GM18909 (cell line): Measurements from ENCODE around the gene LARGE1.

ENCODE experiments used
- ATAC-seq: cut with Tn5 transposase; IDR thresholded peaks from one replicate; pipeline ENCODE4 v1.9.1; 2021; ENCODE audit warnings: mild to moderate bottlenecking; ENCODE audit not compliant: unreplicated experiment, poor library complexity

LARGE1 gene

DNA sequence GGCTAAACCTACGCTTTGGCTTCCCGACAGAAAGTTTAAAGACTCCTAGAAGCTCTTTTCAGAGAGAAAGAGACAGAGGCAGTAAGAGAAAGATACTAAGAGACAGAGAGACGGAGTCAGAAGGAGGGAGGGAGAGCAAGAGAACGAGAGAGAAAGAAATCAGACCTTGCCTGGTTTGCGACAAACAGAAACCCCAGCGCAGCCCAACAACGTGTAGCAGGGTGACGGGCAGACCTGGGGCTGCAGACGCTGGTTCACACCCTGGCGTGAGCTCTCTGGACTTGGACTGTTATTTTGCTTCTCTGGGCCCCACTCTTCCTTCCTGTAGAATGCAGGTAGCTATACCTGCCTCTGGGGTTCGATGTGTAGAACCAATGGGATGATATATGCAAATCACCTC is 617.7 kb downstream of the LARGE1 start:
- no peak for ATAC-seq

- ATAC-seq: peak; percentile 38
These were observed 618.2 kb downstream of the LARGE1 start for GRCh38 chr22:33302049-33302545.

- ATAC-seq: no peak
These were observed 620.1 kb downstream of the LARGE1 start for GRCh38 chr22:33300165-33300564.

- ATAC-seq: peak; percentile 91
These were observed 620.9 kb downstream of the LARGE1 start for GRCh38 chr22:33299245-33299956.

DNA sequence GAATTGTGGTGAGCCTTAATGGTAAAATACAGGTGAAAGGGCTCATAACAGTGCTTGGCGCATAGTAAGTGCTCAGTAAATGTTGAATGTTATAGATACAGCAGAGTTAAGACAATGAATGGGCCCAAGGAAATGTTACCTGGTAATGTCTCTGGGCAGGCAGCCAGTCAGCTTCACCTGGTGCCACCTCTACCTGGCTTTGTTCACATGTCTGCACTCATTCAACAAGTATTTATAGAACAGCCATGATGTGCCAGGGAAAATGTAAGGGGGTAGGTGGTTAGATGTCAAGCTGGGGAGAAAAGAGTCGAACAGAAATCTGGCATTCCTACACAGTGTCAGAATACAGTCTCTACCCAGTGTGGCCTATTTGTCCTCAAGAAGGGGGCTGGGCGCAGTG is 623.3 kb downstream of the LARGE1 start:
- no peak for ATAC-seq

DNA sequence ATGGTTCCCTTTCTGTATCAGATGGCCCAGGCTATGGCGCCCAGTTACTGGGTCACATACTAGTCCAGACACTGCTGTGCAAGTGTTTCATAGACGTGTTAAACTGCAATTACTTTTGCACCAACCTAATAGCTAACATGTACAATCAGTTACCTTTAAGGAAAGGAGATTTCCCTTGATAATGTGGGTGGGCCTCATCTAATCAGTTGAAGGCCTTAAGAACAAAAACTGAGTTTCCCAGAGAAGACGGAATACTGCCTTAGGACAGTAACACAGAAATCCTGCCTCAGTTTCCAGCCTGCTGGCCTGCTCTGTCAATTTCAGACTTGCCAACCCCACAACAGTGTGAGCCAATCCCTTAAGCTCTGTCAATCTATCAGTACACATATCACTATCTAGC is 632.2 kb downstream of the LARGE1 start:
- ATAC-seq: no peak

GRCh38 chr22:33275073-33275443 is 645.2 kb downstream of the LARGE1 start:
- no peak for ATAC-seq

DNA sequence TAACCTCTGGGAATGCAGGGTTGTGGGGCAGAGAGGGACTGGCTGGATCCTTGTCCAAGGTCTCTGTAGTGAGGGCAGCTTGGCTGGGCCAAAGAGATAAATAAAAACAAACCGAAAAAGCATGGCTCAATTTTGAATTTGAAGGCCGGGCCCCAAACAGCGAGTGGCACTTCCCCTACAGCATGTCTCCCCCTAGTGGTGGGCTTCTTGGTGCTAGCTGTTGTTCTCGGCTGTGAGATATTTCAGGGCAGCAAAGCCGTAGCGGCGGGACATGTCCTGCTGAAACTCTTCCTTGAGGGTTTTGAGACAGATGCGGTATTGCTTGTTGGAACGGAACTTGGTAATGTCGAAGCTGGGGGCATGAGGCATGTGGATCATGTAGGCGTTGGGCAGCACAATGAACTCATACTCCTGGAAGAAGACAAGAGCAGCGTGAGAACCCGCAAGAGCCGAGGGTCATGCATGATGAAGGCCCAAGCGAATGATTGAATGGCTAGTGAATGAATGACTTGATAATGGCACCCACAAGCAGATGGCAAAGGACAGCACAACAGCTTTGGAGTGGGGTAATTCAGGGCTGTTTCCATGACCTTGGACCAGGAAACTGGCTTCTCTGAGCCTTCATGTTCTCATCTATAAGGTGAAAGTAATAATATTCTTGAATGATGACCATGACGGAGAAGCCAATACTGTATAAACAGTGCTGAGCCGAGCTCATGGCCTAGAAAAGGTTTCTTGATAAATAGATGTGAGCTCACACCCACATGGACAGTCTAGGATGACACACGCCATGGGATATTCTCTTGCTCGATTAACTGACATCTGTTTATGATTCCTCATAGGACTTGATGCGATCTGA is 645.8 kb downstream of the LARGE1 start:
- ATAC-seq: no peak

DNA sequence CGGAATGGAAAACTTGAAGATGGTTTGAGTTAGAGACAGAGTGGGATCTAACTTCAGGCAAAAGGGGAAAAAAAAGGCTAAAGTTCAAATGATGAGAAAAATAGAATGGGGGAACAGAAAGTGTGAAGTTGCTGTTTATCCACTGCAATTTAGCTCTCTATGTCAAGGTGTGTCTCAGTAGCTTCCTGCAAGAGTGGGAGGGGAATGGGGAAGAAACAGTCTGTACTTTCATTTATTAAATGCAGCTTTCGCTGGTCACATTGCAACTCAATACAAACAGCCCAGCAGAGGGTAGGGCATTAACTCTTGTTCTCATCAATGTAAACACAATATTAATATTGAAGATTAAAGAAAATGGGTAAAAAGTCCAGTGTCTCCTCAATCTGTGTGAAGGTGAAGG is 647.4 kb downstream of the LARGE1 start:
- no peak for ATAC-seq

GRCh38 chr22:33272180-33272579 is 648.1 kb downstream of the LARGE1 start:
- peak; percentile 40 for ATAC-seq

DNA sequence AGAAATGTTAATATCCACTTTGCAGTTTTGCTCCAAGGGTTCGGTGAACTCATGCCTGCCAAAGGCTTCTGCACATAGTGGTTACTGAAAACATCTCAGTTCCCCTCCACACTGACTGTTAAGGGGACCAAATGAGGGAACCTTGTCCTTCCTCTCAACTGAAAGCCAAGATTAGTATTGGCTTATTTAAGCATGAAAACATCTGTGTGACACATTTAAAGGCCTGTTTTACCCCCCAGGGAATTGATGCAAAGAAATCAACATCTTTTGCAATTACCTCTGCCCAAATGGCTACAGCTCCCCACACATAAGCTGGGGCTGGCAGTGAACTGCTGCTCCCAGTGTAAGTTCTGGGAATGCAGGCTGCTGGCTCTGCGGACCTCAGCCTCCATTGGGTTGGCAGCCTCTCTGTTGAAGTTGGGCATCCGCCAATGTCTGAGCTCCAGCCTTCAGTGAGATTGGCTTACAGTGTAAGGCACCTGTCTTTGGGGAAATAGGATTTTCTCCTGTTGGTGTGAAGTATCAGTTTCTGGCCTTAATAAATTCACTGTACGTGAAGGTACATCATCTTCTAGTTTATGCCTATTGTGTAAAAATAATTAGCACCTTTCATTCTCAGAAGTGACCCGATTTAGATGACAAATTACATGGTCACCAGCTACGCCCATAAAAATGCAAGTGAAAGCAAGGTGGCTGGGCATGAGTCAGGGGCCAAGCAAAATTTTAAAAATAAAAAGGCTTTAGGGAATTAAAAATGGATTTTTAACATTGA is 648.7 kb downstream of the LARGE1 start:
- peak; percentile 65 for ATAC-seq

DNA sequence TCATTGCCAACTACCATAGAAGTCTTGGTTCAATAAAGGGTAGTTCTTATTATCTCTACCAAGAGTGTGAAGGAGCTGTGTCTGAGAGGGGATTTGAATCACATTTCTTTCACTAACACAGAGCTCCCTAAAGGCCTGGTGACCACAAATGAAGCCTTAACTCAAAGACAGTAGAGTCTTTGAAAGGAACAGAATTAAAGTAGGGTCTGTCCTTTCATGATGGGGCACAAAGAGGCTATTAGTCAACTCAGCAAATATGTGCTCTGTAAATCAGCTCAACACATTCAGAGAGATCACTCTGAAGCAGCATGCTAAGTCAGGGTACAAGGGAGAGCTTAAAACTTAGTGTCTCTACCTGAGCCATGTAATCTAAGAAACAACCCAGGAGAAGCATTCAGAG is 649.7 kb downstream of the LARGE1 start:
- no peak for ATAC-seq

- ATAC-seq: no peak
These were observed 658.6 kb downstream of the LARGE1 start for GRCh38 chr22:33261699-33262098.

DNA sequence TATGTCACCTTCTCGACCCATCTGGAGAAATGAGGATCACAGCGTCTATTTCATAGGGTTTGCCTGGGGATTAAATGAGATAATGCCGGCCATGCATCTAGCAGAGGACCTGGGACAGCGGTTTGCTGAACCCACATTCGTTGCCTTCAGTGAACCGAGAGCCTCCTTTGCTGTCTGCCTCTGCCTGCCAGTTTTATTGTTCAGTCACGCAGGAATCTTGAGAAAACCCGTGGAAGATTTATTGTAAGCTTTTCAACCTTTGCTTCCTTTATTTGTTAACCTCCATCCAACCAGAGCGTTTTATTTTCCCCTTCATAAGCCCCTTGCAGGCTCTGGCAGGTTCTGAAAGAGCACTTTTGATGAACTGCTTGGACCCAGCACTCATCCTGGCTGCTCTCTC is 659.8 kb downstream of the LARGE1 start:
- ATAC-seq: no peak

DNA sequence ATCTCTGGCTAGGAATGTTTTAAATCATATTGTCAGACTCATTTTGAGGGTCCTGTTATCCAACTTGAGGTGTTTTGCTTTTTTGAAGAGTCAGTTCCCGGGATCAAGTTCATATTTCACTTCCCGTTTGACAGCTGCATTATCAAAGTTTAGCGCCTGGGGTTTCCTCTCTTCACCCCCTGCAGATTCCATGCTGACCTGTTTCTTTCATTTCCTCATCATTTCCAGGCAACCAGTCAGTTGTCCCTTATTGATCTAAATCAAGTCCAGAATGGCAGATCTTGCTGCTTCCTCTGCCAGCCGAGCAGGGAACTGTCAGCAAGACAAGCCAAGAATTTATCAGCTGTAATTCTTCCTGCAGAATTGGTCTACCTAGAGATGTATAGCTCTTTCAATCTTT is 664.5 kb downstream of the LARGE1 start:
- no peak for ATAC-seq

DNA sequence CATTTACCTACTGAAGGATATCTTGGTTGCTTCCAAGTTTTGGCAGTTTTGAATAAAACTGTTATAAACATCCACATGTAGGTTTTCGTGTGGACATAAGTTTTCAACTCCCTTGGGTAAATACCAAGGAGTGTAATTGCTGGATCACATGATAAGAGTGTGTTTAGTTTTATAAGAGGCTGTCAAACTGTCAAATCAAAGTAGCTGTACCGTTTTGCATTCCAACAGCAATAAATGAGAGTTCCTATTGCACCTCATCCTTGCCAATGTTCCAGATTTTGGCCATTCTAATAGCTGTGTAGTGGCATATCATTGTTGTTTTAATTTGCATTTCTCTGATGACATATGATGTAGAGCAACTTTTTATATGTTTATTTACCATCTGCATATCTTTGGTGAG is 671.3 kb downstream of the LARGE1 start:
- ATAC-seq: no peak

DNA sequence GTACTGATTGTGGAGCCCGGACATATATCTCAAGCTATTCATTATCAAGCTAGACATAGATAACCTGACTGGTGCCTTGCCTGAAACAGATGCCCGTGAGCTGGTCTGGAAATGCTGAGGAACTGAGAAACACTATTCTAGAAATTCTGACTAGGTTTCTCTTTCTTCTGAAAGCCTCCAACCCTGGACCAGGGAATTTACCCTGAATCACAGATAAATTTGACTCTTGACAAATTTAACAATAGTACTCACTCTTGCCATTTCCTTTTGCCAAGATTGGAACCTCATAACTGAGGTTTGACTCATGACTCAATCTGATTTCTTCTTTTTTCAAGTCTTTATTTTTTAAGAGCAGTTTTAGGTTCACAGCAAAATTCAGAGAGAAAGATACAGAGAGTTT is 672.5 kb downstream of the LARGE1 start:
- ATAC-seq: no peak

DNA sequence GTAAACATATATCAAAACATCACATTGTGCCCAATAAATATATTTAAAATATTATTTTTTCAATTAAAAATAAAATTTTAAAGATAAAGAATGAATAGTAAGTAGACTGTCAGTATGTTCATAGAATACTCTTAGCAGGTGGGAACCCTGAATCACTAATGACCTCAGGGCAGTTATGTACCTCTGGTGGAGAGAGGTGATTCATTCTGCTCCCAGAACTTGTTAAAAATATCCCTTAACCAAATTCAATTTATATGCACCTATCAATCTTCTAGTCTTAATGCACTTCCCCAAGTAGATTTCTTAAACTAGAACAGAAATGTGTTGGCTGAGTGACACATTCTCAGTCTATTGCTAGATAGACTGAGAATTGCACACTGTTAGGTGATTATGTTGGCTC is 678.2 kb downstream of the LARGE1 start:
- no peak for ATAC-seq

DNA sequence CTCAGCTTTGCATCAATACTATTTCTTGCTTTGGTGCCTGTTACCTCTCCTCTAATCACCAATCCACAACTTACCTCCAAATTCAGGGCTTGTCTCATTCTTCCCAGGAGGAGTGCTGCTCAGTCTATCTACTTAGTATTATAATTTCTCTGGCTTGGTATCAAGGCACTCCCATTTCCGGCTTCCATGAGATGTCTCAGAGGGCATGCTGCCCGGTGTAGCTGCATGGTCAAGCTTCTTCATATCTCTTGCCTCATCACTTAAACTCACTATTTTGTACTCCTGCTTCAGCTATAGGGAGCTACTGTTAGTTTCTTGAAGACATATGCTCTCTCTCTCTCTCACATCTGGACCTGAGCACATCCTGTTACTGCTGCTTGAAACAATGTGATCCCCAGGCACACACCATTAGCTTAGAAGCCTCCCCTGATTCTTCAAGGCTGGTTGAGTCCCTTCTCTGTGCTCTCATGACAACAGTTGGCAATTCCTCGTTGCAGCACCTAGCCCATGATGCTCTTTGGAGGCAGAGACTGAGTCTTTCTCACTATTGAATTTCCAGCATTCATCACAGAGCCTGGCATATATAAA is 679.3 kb downstream of the LARGE1 start:
- ATAC-seq: no peak

GRCh38 chr22:33232071-33232470 is 688.2 kb downstream of the LARGE1 start:
- no peak for ATAC-seq

GRCh38 chr22:33227791-33228190 is 692.5 kb downstream of the LARGE1 start:
- ATAC-seq: no peak
